ENCODE results near the gene DPYSL3. TPM values are rescaled to one million over a fixed set of nuclear protein-coding genes. Genes with fewer than 3 reads are reported as not detected.

The DPYSL3 gene
- total RNA-seq, 4 donors from 2014 or later, result 27.6 to 107 (median 31.4) TPM

DNA sequence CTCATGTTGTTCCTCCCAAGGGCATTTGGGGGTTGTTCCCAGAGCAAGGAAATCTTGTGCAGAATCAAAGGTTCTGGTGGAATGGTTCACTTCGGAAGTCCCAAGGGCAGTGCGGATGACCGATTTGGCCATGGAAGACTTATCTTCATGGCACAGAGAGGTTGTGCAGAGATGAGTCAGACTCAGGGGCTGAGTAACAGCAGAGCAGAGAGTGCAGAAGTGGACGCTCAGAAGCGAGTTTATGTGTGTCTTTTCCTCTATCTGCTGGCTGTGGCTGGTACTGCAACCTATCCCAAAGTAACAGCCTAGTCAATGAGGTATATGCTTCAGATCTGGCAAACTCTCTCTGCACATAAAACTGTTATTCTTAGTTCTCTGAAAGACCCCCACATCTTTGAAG is 118.1 kb downstream of the DPYSL3 start:
- H3K9me3 ChIP-seq, result no peaks in the 10 kb centered on the region
- 53 to 57% methylated on average over 5 of the region's 5 CpGs for WGBS, 2 donors (ENCODE audit: low coverage in 1 of 2)
- peak; percentile 48 for DNase-seq
- no peaks in the 10 kb centered on the region for H3K27me3 ChIP-seq
- H3K36me3 ChIP-seq, result no peaks in the 10 kb centered on the region
- no peak overlapping the region for H3K27ac ChIP-seq
- intact Hi-C loops (cut with DNase I; ENCODE audit: low total_unique reads), result loop anchor here (10.0 kb wide), 1 partner anchor 167 kb away; no protein-coding TSS in a partner anchor
- no peak for TF ChIP-seq POLR2A (IDR thresholded peaks at IDR 0.05)
- no peak for TF ChIP-seq POLR2AphosphoS5 (IDR thresholded peaks at IDR 0.05)
- no peak for TF ChIP-seq EP300 (IDR thresholded peaks at IDR 0.05; ENCODE audit: low read depth)
- TF ChIP-seq, protein P1, sequence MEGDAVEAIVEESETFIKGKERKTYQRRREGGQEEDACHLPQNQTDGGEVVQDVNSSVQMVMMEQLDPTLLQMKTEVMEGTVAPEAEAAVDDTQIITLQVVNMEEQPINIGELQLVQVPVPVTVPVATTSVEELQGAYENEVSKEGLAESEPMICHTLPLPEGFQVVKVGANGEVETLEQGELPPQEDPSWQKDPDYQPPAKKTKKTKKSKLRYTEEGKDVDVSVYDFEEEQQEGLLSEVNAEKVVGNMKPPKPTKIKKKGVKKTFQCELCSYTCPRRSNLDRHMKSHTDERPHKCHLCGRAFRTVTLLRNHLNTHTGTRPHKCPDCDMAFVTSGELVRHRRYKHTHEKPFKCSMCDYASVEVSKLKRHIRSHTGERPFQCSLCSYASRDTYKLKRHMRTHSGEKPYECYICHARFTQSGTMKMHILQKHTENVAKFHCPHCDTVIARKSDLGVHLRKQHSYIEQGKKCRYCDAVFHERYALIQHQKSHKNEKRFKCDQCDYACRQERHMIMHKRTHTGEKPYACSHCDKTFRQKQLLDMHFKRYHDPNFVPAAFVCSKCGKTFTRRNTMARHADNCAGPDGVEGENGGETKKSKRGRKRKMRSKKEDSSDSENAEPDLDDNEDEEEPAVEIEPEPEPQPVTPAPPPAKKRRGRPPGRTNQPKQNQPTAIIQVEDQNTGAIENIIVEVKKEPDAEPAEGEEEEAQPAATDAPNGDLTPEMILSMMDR (IDR thresholded peaks at IDR 0.05), result peak; percentile 50 to 62 (median 56)
- H3K4me1 ChIP-seq, result peaks cover 0 to 9% (median 0%) of the 10 kb centered on the region in 4 donors
- no peak overlapping the region for H3K4me3 ChIP-seq
- in situ Hi-C loops (cut with MboI; ENCODE audit: low pct_ligation_motif_present in 1 of 4, low pct_unique_long_range_greater_than_20kb in 1 of 4, low sequenced_read_pairs in 3 of 4), result loop anchor here in 1 of 4 donors (25.0 kb wide), 1 partner anchor 171 kb away; no protein-coding TSS in a partner anchor

DNA sequence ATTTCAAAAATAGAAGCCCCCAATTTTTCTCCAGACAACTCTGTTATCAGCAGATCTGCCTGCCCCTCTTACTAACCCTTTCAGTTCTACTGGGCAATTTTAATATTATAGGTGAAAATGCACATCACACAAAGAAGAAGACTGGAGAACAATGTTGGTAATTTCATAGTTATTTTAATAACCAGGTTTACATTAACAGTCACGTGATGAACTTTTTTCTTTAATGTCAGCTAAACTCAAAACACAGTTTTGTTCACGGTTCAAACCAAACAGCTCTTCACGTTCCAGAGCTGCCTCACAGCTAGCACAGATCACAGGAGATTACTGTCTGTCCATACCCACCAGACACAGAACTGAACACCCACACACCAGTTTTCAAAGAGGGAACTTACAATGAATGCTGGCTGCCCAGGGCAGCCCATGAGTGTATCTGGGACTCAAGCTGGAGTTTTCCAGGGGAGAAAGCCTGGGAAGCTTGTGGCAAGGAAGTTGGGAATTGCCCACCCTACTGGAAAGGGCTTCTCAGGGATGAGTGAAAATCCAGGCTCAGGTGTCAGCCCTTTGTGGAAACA is 119.1 kb downstream of the DPYSL3 start:
- no peak overlapping the region for H3K27ac ChIP-seq
- peaks cover 0 to 9% (median 0%) of the 10 kb centered on the region in 4 donors for H3K4me1 ChIP-seq
- intact Hi-C loops (cut with DNase I; ENCODE audit: low total_unique reads), result loop anchor here (10.0 kb wide), 1 partner anchor 166 kb away; no protein-coding TSS in a partner anchor
- 63 to 75% methylated on average over 1 to 3 of the region's 3 CpGs for WGBS, 2 donors (ENCODE audit: low coverage in 1 of 2)
- DNase-seq, result no peak
- TF ChIP-seq POLR2A (IDR thresholded peaks at IDR 0.05), result no peak
- TF ChIP-seq, protein P1 (IDR thresholded peaks at IDR 0.05), result no peak
- TF ChIP-seq EP300 (IDR thresholded peaks at IDR 0.05; ENCODE audit: low read depth), result no peak
- no peak for TF ChIP-seq POLR2AphosphoS5 (IDR thresholded peaks at IDR 0.05)
- no peaks in the 10 kb centered on the region for H3K9me3 ChIP-seq
- in situ Hi-C loops (cut with MboI; ENCODE audit: low pct_ligation_motif_present in 1 of 4, low pct_unique_long_range_greater_than_20kb in 1 of 4, low sequenced_read_pairs in 3 of 4), result loop anchor here in 1 of 4 donors (25.0 kb wide), 1 partner anchor 172 kb away; no protein-coding TSS in a partner anchor
- H3K4me3 ChIP-seq, result no peak overlapping the region
- H3K27me3 ChIP-seq, result no peaks in the 10 kb centered on the region
- H3K36me3 ChIP-seq, result no peaks in the 10 kb centered on the region

DNA sequence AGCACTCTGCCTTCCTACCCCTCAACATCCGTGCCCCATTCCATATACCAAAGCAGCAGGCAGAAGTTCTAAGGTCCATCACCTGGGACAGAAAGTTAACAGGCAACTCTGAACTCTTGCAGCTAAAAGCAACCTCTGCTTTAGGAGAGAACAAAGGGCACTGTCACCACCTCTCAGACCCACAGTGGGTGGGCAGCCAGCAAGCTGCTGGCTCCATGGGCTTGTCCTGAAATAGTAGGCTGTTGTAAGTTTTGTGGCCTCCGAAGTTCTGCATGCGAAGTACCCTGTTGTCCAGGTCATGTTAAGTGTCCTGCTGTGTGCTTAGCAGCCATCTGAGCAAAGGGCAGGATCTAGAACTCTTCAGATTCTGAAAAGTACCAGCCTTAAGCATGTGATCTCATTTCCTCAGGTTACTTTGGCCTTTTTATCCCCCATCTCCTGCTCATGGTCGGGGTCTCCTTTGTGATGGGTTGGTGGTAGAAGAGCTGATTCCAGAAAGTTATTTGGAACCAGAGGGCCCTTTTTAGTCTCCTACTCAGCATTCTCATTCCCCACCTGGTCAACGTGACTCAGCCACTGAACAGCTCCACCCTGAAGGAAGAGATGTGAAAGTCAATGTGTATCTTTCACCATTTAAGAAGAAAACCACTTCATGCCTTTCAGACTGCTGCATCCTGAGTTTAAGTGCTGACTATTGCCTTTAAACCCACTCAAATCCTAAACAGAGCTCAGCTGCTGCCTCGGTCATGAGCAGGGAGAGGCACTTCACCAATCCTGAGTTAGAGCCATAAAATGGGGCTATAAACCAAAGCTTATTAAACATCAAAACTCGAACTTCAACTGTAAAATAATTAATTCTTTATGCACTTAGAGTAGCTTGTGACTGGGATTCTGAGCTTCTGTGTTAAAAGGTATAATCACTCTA is 121.4 kb downstream of the DPYSL3 start:
- no peaks in the 10 kb centered on the region for H3K9me3 ChIP-seq
- no peak overlapping the region for H3K27ac ChIP-seq
- no peaks in the 10 kb centered on the region for H3K27me3 ChIP-seq
- peaks cover 0 to 9% (median 0%) of the 10 kb centered on the region in 4 donors for H3K4me1 ChIP-seq
- 40 to 60% methylated on average over 1 to 7 of the region's 7 CpGs for whole genome bisulfite sequencing, 2 donors (ENCODE audit: low coverage in 1 of 2)
- H3K4me3 ChIP-seq, result no peak overlapping the region
- no peak for DNase-seq
- TF ChIP-seq EP300 (IDR thresholded peaks at IDR 0.05; ENCODE audit: low read depth) (no peak), POLR2A (IDR thresholded peaks at IDR 0.05) (no peak), POLR2AphosphoS5 (IDR thresholded peaks at IDR 0.05) (no peak)
- TF ChIP-seq, protein P1 (IDR thresholded peaks at IDR 0.05), result no peak
- in situ Hi-C loops (cut with MboI; ENCODE audit: low pct_ligation_motif_present in 1 of 4, low pct_unique_long_range_greater_than_20kb in 1 of 4, low sequenced_read_pairs in 3 of 4) (loop anchor here in 1 of 4 donors (25.0 kb wide), 1 partner anchor 174 kb away; no protein-coding TSS in a partner anchor), intact Hi-C loops (cut with DNase I; ENCODE audit: low total_unique reads) (no loop called here)
- no peaks in the 10 kb centered on the region for H3K36me3 ChIP-seq

DNA sequence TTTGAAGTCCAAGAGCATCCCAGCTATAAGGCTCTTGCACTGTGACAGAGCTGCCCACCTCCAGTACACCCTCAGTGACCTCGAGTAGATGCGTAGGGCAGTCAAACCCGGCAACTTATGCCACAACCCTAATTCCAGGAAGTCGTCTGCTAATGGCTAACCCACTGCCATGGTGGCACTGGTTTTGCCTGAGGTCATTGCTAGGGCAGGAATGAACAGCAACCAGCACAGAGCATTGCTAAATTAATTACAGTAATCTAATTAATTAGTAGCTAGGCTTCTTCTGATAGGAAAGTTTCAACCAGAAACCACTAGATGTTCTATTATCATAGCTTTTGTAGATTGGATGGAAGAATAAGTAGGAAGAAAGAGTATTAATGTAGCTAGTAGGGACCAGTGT is 122.8 kb downstream of the DPYSL3 start:
- WGBS, 2 donors (ENCODE audit: low coverage in 1 of 2), result 66% methylated on average over 4 of the region's 4 CpGs; no CpG with 5 or more reads in 1 of the 2 donors
- Histone ChIP-seq H3K27me3 (no peaks in the 10 kb centered on the region), H3K36me3 (no peaks in the 10 kb centered on the region), H3K27ac (no peak overlapping the region), H3K4me1 (peaks cover 0 to 9% (median 0%) of the 10 kb centered on the region in 4 donors), H3K4me3 (no peak overlapping the region), H3K9me3 (no peaks in the 10 kb centered on the region)
- TF ChIP-seq EP300 (IDR thresholded peaks at IDR 0.05; ENCODE audit: low read depth), result no peak
- in situ Hi-C loops (cut with MboI; ENCODE audit: low pct_ligation_motif_present in 1 of 4, low pct_unique_long_range_greater_than_20kb in 1 of 4, low sequenced_read_pairs in 3 of 4), result loop anchor here in 1 of 4 donors (25.0 kb wide), 1 partner anchor 175 kb away; no protein-coding TSS in a partner anchor
- no peak for DNase-seq
- intact Hi-C loops (cut with DNase I; ENCODE audit: low total_unique reads), result no loop called here

All from transverse colon (tissue), 4 donors.